ENCODE data around the gene STARD4.

DNA sequence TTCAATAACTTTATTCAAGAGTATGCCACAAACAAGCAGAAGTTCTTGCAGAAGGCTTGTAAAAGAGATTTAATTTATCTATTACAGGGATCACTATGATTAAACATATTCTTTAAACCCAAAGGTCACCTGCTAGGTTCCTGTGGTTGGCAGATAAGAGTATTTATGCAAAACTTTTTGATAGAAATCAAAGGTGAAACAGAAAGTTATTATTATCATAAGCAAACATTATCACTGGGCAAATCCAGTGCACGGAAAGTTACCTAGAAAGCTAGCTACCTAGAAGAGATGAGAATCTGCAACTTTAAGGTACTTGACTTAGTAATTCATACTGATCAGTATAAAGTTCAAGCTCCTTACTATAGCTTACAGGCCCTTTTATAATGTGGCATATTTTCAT, 3.2 kb downstream of the STARD4 start:
- TF ChIP-seq EZH2phosphoT487 (IDR thresholded peaks at IDR 0.05) (no peak), EZH2 (IDR thresholded peaks at IDR 0.05) (no peak)
- TF ChIP-seq, protein P1, sequence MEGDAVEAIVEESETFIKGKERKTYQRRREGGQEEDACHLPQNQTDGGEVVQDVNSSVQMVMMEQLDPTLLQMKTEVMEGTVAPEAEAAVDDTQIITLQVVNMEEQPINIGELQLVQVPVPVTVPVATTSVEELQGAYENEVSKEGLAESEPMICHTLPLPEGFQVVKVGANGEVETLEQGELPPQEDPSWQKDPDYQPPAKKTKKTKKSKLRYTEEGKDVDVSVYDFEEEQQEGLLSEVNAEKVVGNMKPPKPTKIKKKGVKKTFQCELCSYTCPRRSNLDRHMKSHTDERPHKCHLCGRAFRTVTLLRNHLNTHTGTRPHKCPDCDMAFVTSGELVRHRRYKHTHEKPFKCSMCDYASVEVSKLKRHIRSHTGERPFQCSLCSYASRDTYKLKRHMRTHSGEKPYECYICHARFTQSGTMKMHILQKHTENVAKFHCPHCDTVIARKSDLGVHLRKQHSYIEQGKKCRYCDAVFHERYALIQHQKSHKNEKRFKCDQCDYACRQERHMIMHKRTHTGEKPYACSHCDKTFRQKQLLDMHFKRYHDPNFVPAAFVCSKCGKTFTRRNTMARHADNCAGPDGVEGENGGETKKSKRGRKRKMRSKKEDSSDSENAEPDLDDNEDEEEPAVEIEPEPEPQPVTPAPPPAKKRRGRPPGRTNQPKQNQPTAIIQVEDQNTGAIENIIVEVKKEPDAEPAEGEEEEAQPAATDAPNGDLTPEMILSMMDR (IDR thresholded peaks at IDR 0.05): no peak

Measured in neural progenitor cell (in vitro differentiated cells).